ENCODE data around the gene LRRC4B.
"Not testable (repeated sequence)": the region's sequence is repeated elsewhere in the genome, so short reads cannot be mapped to it uniquely, and the experiment has no call there.

Gene LRRC4B

GRCh38 chr19:50532952-50533351 lies 35.3 kb downstream of the LRRC4B start:
- H3K27ac Mint-ChIP-seq = no peak overlapping the region
- peaks cover 22% of the 10 kb centered on the region for H3K4me1 Mint-ChIP-seq
- H3K27me3 Mint-ChIP-seq (ENCODE audit: low read depth, poor library complexity) = peaks cover 34% of the 10 kb centered on the region
- no peak for DNase-seq
- no peak overlapping the region for H3K4me3 Mint-ChIP-seq
- TF ChIP-seq, protein P1, sequence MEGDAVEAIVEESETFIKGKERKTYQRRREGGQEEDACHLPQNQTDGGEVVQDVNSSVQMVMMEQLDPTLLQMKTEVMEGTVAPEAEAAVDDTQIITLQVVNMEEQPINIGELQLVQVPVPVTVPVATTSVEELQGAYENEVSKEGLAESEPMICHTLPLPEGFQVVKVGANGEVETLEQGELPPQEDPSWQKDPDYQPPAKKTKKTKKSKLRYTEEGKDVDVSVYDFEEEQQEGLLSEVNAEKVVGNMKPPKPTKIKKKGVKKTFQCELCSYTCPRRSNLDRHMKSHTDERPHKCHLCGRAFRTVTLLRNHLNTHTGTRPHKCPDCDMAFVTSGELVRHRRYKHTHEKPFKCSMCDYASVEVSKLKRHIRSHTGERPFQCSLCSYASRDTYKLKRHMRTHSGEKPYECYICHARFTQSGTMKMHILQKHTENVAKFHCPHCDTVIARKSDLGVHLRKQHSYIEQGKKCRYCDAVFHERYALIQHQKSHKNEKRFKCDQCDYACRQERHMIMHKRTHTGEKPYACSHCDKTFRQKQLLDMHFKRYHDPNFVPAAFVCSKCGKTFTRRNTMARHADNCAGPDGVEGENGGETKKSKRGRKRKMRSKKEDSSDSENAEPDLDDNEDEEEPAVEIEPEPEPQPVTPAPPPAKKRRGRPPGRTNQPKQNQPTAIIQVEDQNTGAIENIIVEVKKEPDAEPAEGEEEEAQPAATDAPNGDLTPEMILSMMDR (IDR thresholded peaks at IDR 0.05) = no peak
- peaks cover 19% of the 10 kb centered on the region for H3K36me3 Mint-ChIP-seq (ENCODE audit: low read depth)
- H3K9me3 Mint-ChIP-seq = peaks cover 20% of the 10 kb centered on the region

GRCh38 chr19:50531171-50531612 lies 37.0 kb downstream of the LRRC4B start:
- peaks cover 14% of the 10 kb centered on the region for H3K4me1 Mint-ChIP-seq
- H3K4me3 Mint-ChIP-seq = no peak overlapping the region
- TF ChIP-seq, protein P1 (IDR thresholded peaks at IDR 0.05) = no peak
- peaks cover 20% of the 10 kb centered on the region for H3K36me3 Mint-ChIP-seq (ENCODE audit: low read depth)
- no peak for DNase-seq
- H3K9me3 Mint-ChIP-seq = peaks cover 20% of the 10 kb centered on the region
- no peak overlapping the region for H3K27ac Mint-ChIP-seq
- H3K27me3 Mint-ChIP-seq (ENCODE audit: low read depth, poor library complexity) = peaks cover 27% of the 10 kb centered on the region

DNA sequence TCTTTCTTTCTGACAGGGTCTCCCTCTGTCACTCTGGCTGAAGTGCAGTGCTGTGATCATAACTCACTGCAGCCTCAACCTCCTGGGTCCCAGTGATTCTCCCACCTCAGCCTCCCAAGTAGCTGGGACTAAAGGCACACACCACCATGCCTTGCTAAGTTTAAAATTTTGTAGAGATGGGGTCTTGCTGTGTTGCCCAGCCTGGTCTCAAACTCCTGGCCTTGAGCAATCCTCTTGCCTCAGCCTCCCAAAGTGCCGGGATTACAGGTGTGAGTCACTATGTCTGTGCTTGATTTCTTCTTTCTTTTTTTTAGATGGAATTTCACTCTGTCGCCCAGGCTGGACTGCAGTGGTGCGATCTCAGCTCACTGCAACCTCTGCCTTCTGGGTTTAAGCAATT lies 40.2 kb downstream of the LRRC4B start:
- H3K4me3 Mint-ChIP-seq = not testable (repeated sequence)
- peaks cover 14% of the 10 kb centered on the region for H3K36me3 Mint-ChIP-seq (ENCODE audit: low read depth)

GRCh38 chr19:50522881-50523280 lies 45.4 kb downstream of the LRRC4B start:
- DNase-seq = no peak
- Mint-ChIP-seq H3K36me3 (ENCODE audit: low read depth) (peaks cover 11% of the 10 kb centered on the region), H3K4me3 (no peak overlapping the region), H3K27me3 (ENCODE audit: low read depth, poor library complexity) (peaks cover 6% of the 10 kb centered on the region), H3K4me1 (peaks cover 6% of the 10 kb centered on the region), H3K9me3 (no peaks in the 10 kb centered on the region), H3K27ac (no peak overlapping the region)
- TF ChIP-seq, protein P1 (IDR thresholded peaks at IDR 0.05) = no peak

More for the DNA sequence above, 40.2 kb downstream of the LRRC4B start:
- H3K27ac Mint-ChIP-seq, DNase-seq, H3K9me3 Mint-ChIP-seq: not testable (repeated sequence)
- peaks cover 22% of the 10 kb centered on the region for H3K27me3 Mint-ChIP-seq (ENCODE audit: low read depth, poor library complexity)
- peaks cover 11% of the 10 kb centered on the region for H3K4me1 Mint-ChIP-seq

- H3K4me3 Mint-ChIP-seq = no peak overlapping the region
- TF ChIP-seq, protein P1 (IDR thresholded peaks at IDR 0.05) = no peak
- no peaks in the 10 kb centered on the region for H3K9me3 Mint-ChIP-seq
- peaks cover 3% of the 10 kb centered on the region for H3K27me3 Mint-ChIP-seq (ENCODE audit: low read depth, poor library complexity)
- peaks cover 7% of the 10 kb centered on the region for H3K36me3 Mint-ChIP-seq (ENCODE audit: low read depth)
- no peak overlapping the region for H3K27ac Mint-ChIP-seq
- peaks cover 2% of the 10 kb centered on the region for H3K4me1 Mint-ChIP-seq
- no peak for DNase-seq
These were observed 47.3 kb downstream of the LRRC4B start for GRCh38 chr19:50520822-50521465.

DNA sequence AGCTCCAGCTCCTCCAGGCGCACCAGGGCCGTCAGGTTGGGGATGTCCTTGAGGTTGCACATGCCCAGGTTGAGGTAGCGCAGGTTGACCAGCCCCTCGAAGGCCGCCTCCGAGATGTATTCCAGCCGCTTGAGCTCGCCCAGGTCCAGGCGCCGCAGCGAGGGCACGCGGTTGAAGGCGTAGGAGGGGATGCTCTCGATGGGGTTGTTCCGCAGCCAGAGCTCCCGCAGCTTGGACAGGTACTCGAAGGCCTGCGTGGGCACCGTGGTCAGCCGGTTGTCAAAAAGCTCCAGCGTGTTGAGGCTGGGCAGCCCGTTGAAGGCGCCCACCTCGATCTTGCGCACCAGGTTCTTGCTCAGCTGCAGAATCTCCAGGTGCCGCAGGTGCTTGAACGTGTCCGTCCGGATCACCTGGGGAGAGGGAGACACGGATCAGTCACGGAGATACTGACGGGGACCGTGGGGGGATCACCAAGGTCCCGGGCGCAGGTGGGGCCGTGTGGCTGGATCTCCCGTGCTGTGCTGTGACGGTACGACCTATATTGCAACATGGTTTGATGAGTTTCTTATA lies 49.1 kb downstream of the LRRC4B start:
- DNase-seq = no peak

More for the DNA sequence above, 49.1 kb downstream of the LRRC4B start:
- Mint-ChIP-seq H3K36me3 (ENCODE audit: low read depth) (peaks cover 6% of the 10 kb centered on the region), H3K27me3 (ENCODE audit: low read depth, poor library complexity) (peaks cover 3% of the 10 kb centered on the region), H3K9me3 (no peaks in the 10 kb centered on the region), H3K4me1 (peaks cover 4% of the 10 kb centered on the region), H3K27ac (no peak overlapping the region), H3K4me3 (no peak overlapping the region)
- TF ChIP-seq, protein P1 (IDR thresholded peaks at IDR 0.05) = no peak

Measured in nephron progenitor cell (in vitro differentiated cells).